ENCODE results near the gene GPR45.

The GPR45 gene

GRCh38 chr2:105231232-105231619, 10.3 kb upstream of the GPR45 start:
- H3K4me3 ChIP-seq (replicated peaks in 1 of 2; ENCODE audit: low read depth in 2 of 2, low read length in 2 of 2): no peak overlapping the region
- no peak for TF ChIP-seq CTCF (IDR thresholded peaks at IDR 0.05; ENCODE audit: low read depth, low read length)
- DNase-seq (ENCODE audit: low read depth in 2 of 2): no peak

- TF ChIP-seq CTCF (IDR thresholded peaks at IDR 0.05; ENCODE audit: low read depth, low read length): peak; percentile 73
- peak; percentile 85 to 88 for DNase-seq (ENCODE audit: low read depth in 2 of 2)
- no peak overlapping the region for H3K4me3 ChIP-seq (replicated peaks in 1 of 2; ENCODE audit: low read depth in 2 of 2, low read length in 2 of 2)
These were observed 6.0 kb upstream of the GPR45 start for GRCh38 chr2:105235388-105236059.

GRCh38 chr2:105236060-105236424, 5.5 kb upstream of the GPR45 start:
- no peak for TF ChIP-seq CTCF (IDR thresholded peaks at IDR 0.05; ENCODE audit: low read depth, low read length)
- DNase-seq (ENCODE audit: low read depth in 2 of 2): no peak
- no peak overlapping the region for H3K4me3 ChIP-seq (replicated peaks in 1 of 2; ENCODE audit: low read depth in 2 of 2, low read length in 2 of 2)

GRCh38 chr2:105237045-105237765, 4.3 kb upstream of the GPR45 start:
- TF ChIP-seq CTCF (IDR thresholded peaks at IDR 0.05; ENCODE audit: low read depth, low read length): no peak
- DNase-seq (ENCODE audit: low read depth in 2 of 2): no peak
- H3K4me3 ChIP-seq (replicated peaks in 1 of 2; ENCODE audit: low read depth in 2 of 2, low read length in 2 of 2): no peak overlapping the region

- no peak overlapping the region for H3K4me3 ChIP-seq (replicated peaks in 1 of 2; ENCODE audit: low read depth in 2 of 2, low read length in 2 of 2)
- no peak for DNase-seq (ENCODE audit: low read depth in 2 of 2)
- TF ChIP-seq CTCF (IDR thresholded peaks at IDR 0.05; ENCODE audit: low read depth, low read length): no peak
These were observed 2.8 kb upstream of the GPR45 start for GRCh38 chr2:105238664-105239240.

GRCh38 chr2:105239924-105240323, 1.6 kb upstream of the GPR45 start:
- H3K4me3 ChIP-seq (replicated peaks in 1 of 2; ENCODE audit: low read depth in 2 of 2, low read length in 2 of 2): no peak overlapping the region
- TF ChIP-seq CTCF (IDR thresholded peaks at IDR 0.05; ENCODE audit: low read depth, low read length): no peak
- DNase-seq (ENCODE audit: low read depth in 2 of 2): peak; percentile 77 to 88

Data from cardiac fibroblast (primary cell).